Mesendoderm (in vitro differentiated cells): Measurements from ENCODE around the gene MMP23B.
"Not testable (repeated sequence)": the region's sequence is repeated elsewhere in the genome, so short reads cannot be mapped to it uniquely, and the experiment has no call there.

Experiments used
- DNase-seq: peaks from one replicate; pipeline ENCODE4 v3.0.0; 2013
- H2AK5ac ChIP-seq: 2 replicates; pipeline ENCODE4 v1.6.1; 2013; ENCODE audit warnings: low read length, inconsistent platforms
- H2BK120ac ChIP-seq: 2 replicates; pipeline ENCODE4 v1.6.1; 2013; ENCODE audit warnings: low read depth, mild to moderate bottlenecking, low read length, moderate library complexity, mixed read lengths
- H2BK15ac ChIP-seq: replicated peaks from 2 replicates; pipeline ENCODE4 v1.6.1; 2013; ENCODE audit warnings: low read depth, mild to moderate bottlenecking, moderate library complexity
- H2BK5ac ChIP-seq: 2 replicates; pipeline ENCODE4 v1.6.1; 2013; ENCODE audit warnings: low read length, inconsistent platforms
- H3K18ac ChIP-seq: 2 replicates; pipeline ENCODE4 v1.6.1; 2013; ENCODE audit warnings: mild to moderate bottlenecking, low read length, mixed read lengths
- H3K23ac ChIP-seq: one replicate; pipeline ENCODE4 v1.6.1; 2013; ENCODE audit warnings: low read length
- H3K27ac ChIP-seq: 2 replicates; pipeline ENCODE4 v1.5.1; 2013; ENCODE audit warnings: low read depth, mild to moderate bottlenecking, inconsistent platforms, low read length, moderate library complexity
- H3K27me3 ChIP-seq: 2 replicates; pipeline ENCODE4 v1.6.1; 2013; ENCODE audit warnings: low read length, control low read depth, mild to moderate bottlenecking, inconsistent platforms; ENCODE audit not compliant: insufficient read depth, poor library complexity
- H3K36me3 ChIP-seq: 2 replicates; pipeline ENCODE4 v1.6.1; 2013; ENCODE audit warnings: low read length, inconsistent platforms; ENCODE audit not compliant: control insufficient read depth, insufficient read depth
- H3K4ac ChIP-seq: one replicate; pipeline ENCODE4 v1.6.1; 2013; ENCODE audit warnings: low read depth, mild to moderate bottlenecking, low read length, moderate library complexity
- H3K4me1 ChIP-seq: 2 replicates; pipeline ENCODE4 v1.6.1; 2013; ENCODE audit warnings: low read depth, low read length, inconsistent platforms; ENCODE audit not compliant: control insufficient read depth
- H3K4me2 ChIP-seq: 2 replicates; pipeline ENCODE4 v1.6.1; 2013; ENCODE audit warnings: low read length
- H3K4me3 ChIP-seq: 2 replicates; pipeline ENCODE4 v1.5.1; 2013; ENCODE audit warnings: mild to moderate bottlenecking, low read length
- H3K56ac ChIP-seq: one replicate; pipeline ENCODE4 v1.6.1; 2013; ENCODE audit warnings: low read length
- H3K79me1 ChIP-seq: 2 replicates; pipeline ENCODE4 v1.6.1; 2013; ENCODE audit warnings: low read length, inconsistent platforms
- H3K79me2 ChIP-seq: 2 replicates; pipeline ENCODE4 v1.6.1; 2013; ENCODE audit warnings: mild to moderate bottlenecking, low read length; ENCODE audit not compliant: control insufficient read depth, insufficient read depth
- H3K9ac ChIP-seq: 2 replicates; pipeline ENCODE4 v1.6.1; 2013; ENCODE audit warnings: low read length, inconsistent platforms
- H4K5ac ChIP-seq: one replicate; pipeline ENCODE4 v1.6.1; 2013; ENCODE audit warnings: low read length
- H4K8ac ChIP-seq: one replicate; pipeline ENCODE4 v1.6.1; 2013; ENCODE audit warnings: low read depth, mild to moderate bottlenecking, control low read depth, low read length, moderate library complexity
- WGBS: extraction: QIAGEN DNeasy Blood & Tissue Kit; methylation state at CpG from one replicate; pipeline ENCODE4 v1.1.7; 2013; ENCODE audit warnings: low lambda C conversion rate, missing lambda C conversion rate; ENCODE audit not compliant: insufficient coverage; ENCODE audit errors: extremely low coverage; 5-methylcytosine and 5-hydroxymethylcytosine counted together

MMP23B gene

DNA sequence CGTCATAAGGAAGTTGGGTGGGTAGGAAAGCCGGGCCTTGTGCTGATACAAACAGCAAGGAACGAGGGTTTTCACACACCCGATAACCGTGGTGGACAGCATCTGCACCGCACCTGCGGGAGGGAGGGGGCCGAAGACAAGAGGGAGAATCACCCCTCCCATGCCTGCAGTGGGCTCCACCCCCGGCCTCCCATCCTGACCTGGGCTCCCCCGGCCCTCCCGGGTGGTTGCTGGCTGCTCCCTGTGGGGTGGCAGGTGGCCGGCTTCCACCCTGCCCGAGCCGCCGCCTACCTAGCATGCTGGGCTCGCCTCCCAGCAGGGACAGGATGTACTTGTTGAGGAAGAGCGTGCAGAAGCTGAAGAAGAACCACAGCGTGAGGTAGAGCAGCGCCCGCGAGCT is 44.1 kb downstream of the MMP23B start:
- not testable (repeated sequence) for H2BK5ac ChIP-seq, DNase-seq, H3K9ac ChIP-seq, H3K4me3 ChIP-seq, H3K4ac ChIP-seq, H3K56ac ChIP-seq, H3K4me2 ChIP-seq, H3K23ac ChIP-seq, H3K36me3 ChIP-seq, H3K27ac ChIP-seq, H4K5ac ChIP-seq, H2AK5ac ChIP-seq, H2BK15ac ChIP-seq, H4K8ac ChIP-seq, H2BK120ac ChIP-seq, H3K4me1 ChIP-seq, H3K18ac ChIP-seq, H3K27me3 ChIP-seq
- peaks cover 13% of the 10 kb centered on the region for H3K79me1 ChIP-seq
- no CpG with 5 or more reads among the region's 21 CpGs for WGBS
- peaks cover 13% of the 10 kb centered on the region for H3K79me2 ChIP-seq

DNA sequence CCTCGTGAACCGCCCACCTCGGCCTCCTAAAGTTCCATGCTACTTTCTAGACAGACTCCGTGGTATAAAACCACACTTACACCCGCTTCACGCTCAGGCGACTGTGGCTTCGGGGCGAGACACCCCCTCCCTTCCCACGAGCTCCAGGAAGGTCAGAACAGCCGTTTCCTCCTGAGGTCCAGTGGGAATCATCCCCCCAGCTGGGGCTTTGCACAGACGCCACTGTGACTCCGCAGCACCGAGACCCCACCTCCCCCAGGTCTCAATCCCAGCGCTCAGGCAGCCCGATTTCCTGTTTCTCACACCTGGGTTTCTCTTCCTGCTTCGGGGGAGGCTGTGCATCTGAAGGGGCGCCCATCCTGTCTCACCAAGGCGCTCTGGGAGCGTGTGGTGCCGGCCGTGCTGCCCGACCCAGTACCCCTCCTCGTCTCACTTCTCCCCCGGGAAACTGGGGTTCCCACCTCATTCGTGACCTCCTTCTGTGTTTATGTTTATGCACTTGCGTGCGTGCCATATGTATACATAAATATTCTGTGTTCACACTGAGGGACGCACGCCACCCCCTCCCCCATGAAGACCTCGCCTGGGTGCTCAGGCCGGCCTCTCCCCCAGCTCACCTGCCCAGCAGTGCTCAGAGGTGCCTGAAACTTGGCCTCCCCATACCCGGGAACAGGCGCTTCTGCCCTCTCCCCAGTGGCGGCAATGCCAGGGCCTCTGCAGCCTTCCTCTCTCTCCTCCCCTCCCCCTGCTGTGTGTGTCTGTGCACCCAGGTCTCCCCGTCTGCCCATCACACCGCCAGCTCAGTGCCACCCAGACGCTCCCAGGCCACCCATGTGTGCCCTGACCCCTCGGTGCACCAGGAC is 46.0 kb downstream of the MMP23B start:
- no peak for DNase-seq
- H4K8ac ChIP-seq = no peak overlapping the region
- H3K79me2 ChIP-seq = peaks cover 14% of the 10 kb centered on the region
- H3K18ac ChIP-seq = no peak overlapping the region
- H3K9ac ChIP-seq = peak overlapping the region; percentile 54
- H3K56ac ChIP-seq = peak overlapping the region; percentile 70
- H3K36me3 ChIP-seq = no peaks in the 10 kb centered on the region
- H3K4me3 ChIP-seq = no peak overlapping the region
- WGBS = no CpG with 5 or more reads among the region's 39 CpGs
- H3K79me1 ChIP-seq = peaks cover 17% of the 10 kb centered on the region
- H2AK5ac ChIP-seq = peak overlapping the region; percentile 30
- H3K27me3 ChIP-seq = no peaks in the 10 kb centered on the region
- H2BK120ac ChIP-seq = no peak overlapping the region
- H2BK5ac ChIP-seq = no peak overlapping the region
- H3K4ac ChIP-seq = no peak overlapping the region
- no peak overlapping the region for H4K5ac ChIP-seq
- H2BK15ac ChIP-seq = no peak overlapping the region
- H3K27ac ChIP-seq = no peak overlapping the region
- H3K4me1 ChIP-seq = peaks cover 3% of the 10 kb centered on the region
- no peak overlapping the region for H3K4me2 ChIP-seq
- no peak overlapping the region for H3K23ac ChIP-seq

DNA sequence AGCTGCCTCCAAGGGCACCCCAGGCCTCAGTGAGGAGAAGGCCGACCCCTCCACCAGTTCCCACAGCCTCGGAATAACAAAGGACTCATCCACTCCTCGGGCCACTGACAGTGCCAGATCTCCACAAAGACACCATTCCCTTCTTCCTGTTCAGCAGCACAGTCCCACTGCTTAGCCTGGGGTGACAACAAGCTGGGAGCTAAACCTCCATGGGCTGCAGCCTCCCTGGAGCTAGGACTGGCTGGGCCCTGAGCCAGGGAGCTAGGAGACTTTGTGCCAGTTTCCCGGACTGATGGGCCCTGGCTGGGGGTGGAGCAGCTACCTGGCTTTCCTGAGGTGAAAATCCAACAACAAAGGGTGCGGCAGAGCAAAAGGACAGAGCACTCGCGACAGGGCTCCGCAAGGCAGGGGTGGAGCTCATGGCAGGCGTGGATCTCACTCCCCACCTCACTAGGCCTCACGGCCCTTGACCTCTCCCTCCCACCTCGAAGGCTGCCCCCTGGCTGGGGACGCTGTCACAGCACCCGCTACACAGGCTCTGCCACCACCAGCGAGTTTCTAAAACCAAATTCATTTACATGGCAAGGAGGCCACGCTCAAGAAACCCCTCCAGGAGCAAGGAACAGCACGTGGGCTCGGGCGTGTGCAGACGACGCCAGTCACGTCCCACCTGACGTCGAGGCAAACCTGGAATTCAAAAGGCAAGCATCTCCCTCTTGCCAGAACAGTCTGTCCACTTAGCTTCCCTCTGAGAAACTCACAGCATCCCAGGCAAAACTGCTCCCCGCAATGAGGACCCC is 46.8 kb downstream of the MMP23B start:
- Histone ChIP-seq H3K4ac (no peak overlapping the region), H3K4me1 (peaks cover 5% of the 10 kb centered on the region), H2BK120ac (no peak overlapping the region), H3K79me2 (peaks cover 19% of the 10 kb centered on the region), H3K9ac (peak overlapping the region; percentile 54), H3K27me3 (no peaks in the 10 kb centered on the region), H3K23ac (no peak overlapping the region), H3K27ac (no peak overlapping the region), H2BK15ac (no peak overlapping the region), H3K4me2 (no peak overlapping the region), H4K8ac (no peak overlapping the region), H3K79me1 (peaks cover 20% of the 10 kb centered on the region), H4K5ac (peak overlapping the region; percentile 64), H2AK5ac (peak overlapping the region; percentile 30), H3K56ac (peak overlapping the region; percentile 70), H3K4me3 (no peak overlapping the region), H2BK5ac (no peak overlapping the region), H3K18ac (no peak overlapping the region), H3K36me3 (no peaks in the 10 kb centered on the region)
- WGBS = no CpG with 5 or more reads among the region's 24 CpGs
- DNase-seq = peak; percentile 76

- H3K79me2 ChIP-seq = peaks cover 23% of the 10 kb centered on the region
- no peak overlapping the region for H2BK5ac ChIP-seq
- H2BK15ac ChIP-seq = no peak overlapping the region
- DNase-seq = no peak
- H3K23ac ChIP-seq = no peak overlapping the region
- peaks cover 20% of the 10 kb centered on the region for H3K79me1 ChIP-seq
- no peak overlapping the region for H3K18ac ChIP-seq
- H2BK120ac ChIP-seq = no peak overlapping the region
- H3K9ac ChIP-seq = no peak overlapping the region
- H3K27ac ChIP-seq = no peak overlapping the region
- no peak overlapping the region for H3K56ac ChIP-seq
- no CpG with 5 or more reads among the region's 32 CpGs for WGBS
- no peaks in the 10 kb centered on the region for H3K27me3 ChIP-seq
- H4K5ac ChIP-seq = no peak overlapping the region
- H3K4me3 ChIP-seq = no peak overlapping the region
- H3K4me1 ChIP-seq = peaks cover 8% of the 10 kb centered on the region
- no peaks in the 10 kb centered on the region for H3K36me3 ChIP-seq
- no peak overlapping the region for H4K8ac ChIP-seq
- no peak overlapping the region for H3K4ac ChIP-seq
- H3K4me2 ChIP-seq = no peak overlapping the region
- no peak overlapping the region for H2AK5ac ChIP-seq
These were observed 48.3 kb downstream of the MMP23B start for GRCh38 chr1:1680031-1680911.

GRCh38 chr1:1680912-1681273 is 48.9 kb downstream of the MMP23B start:
- no peaks in the 10 kb centered on the region for H3K36me3 ChIP-seq
- H3K27me3 ChIP-seq = no peaks in the 10 kb centered on the region
- H2AK5ac ChIP-seq = no peak overlapping the region
- no CpG with 5 or more reads among the region's 11 CpGs for WGBS
- H3K4me2 ChIP-seq = no peak overlapping the region
- H4K8ac ChIP-seq = no peak overlapping the region
- no peak overlapping the region for H3K27ac ChIP-seq
- no peak for DNase-seq
- H3K4ac ChIP-seq = no peak overlapping the region
- H2BK15ac ChIP-seq = no peak overlapping the region
- H3K4me1 ChIP-seq = peaks cover 8% of the 10 kb centered on the region
- H2BK120ac ChIP-seq = no peak overlapping the region
- H4K5ac ChIP-seq = no peak overlapping the region
- H3K18ac ChIP-seq = no peak overlapping the region
- H3K4me3 ChIP-seq = no peak overlapping the region
- no peak overlapping the region for H3K9ac ChIP-seq
- H3K79me2 ChIP-seq = peaks cover 27% of the 10 kb centered on the region
- no peak overlapping the region for H2BK5ac ChIP-seq
- peaks cover 20% of the 10 kb centered on the region for H3K79me1 ChIP-seq
- no peak overlapping the region for H3K23ac ChIP-seq
- no peak overlapping the region for H3K56ac ChIP-seq
